ENCODE data around the gene USP24.
"Not testable (repeated sequence)": the region's sequence is repeated elsewhere in the genome, so short reads cannot be mapped to it uniquely, and the experiment has no call there.

USP24 gene

GRCh38 chr1:55124470-55124869 is 90.7 kb downstream of the USP24 start:
- H3K4me3 ChIP-seq (ENCODE audit: low read length): no peak overlapping the region
- TF ChIP-seq ZNF274 (IDR thresholded peaks at IDR 0.05; ENCODE audit: low read depth, low read length): no peak

- TF ChIP-seq ZNF274 (IDR thresholded peaks at IDR 0.05; ENCODE audit: low read depth, low read length): no peak
- H3K4me3 ChIP-seq (ENCODE audit: low read length): no peak overlapping the region
Measured at GRCh38 chr1:55120538-55120937, 94.6 kb downstream of the USP24 start.

- TF ChIP-seq ZNF274 (IDR thresholded peaks at IDR 0.05; ENCODE audit: low read depth, low read length): no peak
- no peak overlapping the region for H3K4me3 ChIP-seq (ENCODE audit: low read length)
Measured at GRCh38 chr1:55118651-55119329, 96.4 kb downstream of the USP24 start.

DNA sequence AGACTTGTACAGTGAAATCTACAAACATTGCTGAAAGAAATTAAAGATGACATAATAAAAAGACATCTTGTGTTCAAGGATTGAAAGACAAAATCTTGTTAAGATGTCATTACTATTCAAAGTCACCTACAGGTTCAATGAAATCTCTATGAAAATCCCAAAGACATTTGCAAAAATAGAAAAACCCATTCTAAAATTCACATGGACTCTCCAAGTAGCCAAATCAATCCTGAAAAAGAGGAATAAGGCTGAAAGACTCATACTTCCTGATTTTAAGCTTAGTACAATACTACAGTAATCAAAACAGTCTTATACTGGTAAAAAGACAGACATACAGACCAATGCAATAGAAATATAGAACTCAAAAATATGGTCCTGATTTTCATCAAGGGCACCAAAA is 97.2 kb downstream of the USP24 start:
- no peak overlapping the region for H3K4me3 ChIP-seq (ENCODE audit: low read length)
- no peak for TF ChIP-seq ZNF274 (IDR thresholded peaks at IDR 0.05; ENCODE audit: low read depth, low read length)

- H3K4me3 ChIP-seq (ENCODE audit: low read length): not testable (repeated sequence)
Measured at GRCh38 chr1:55109005-55109404, 106.2 kb downstream of the USP24 start.

- H3K4me3 ChIP-seq (ENCODE audit: low read length): no peak overlapping the region
- no peak for TF ChIP-seq ZNF274 (IDR thresholded peaks at IDR 0.05; ENCODE audit: low read depth, low read length)
Measured at GRCh38 chr1:55107101-55107500, 108.1 kb downstream of the USP24 start.

DNA sequence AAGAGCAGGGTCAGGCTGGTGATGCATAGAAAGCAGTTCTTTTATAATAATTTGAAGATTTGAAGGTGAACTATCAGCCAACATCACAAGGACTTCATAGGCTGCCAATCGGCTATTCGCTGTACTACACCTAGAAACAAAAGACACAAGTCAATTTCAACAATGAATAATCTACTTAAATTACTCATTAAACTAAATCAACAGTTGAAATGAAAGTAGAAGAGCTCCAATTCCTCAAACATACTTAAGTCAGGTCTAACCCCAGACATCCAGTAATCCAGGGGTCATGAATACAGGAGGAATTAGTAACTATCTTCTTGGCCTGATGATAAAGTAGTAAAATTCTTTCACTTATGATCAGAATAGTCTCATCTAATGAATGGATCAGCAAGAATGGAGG is 111.3 kb downstream of the USP24 start:
- no peak overlapping the region for H3K4me3 ChIP-seq (ENCODE audit: low read length)
- no peak for TF ChIP-seq ZNF274 (IDR thresholded peaks at IDR 0.05; ENCODE audit: low read depth, low read length)

DNA sequence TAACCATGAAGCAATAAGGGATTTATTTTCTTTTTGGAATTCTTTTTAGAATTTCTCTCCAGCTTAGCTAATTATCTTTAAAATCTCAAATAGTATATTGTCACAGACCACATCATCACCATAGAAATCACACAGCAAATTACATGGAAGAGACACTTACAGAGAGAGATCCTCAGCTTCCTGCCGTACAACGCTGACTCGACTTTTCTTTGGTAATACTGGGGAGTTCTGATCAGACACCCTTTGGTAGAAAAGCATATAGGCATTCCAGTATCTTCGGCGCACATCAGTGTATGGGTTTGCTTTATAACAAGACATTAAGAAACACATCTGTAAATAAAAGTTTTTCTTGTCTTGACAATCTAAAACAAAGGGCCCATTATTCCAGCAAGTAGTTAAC is 120.1 kb downstream of the USP24 start:
- no peak for TF ChIP-seq ZNF274 (IDR thresholded peaks at IDR 0.05; ENCODE audit: low read depth, low read length)
- H3K4me3 ChIP-seq (ENCODE audit: low read length): no peak overlapping the region

- no peak for TF ChIP-seq ZNF274 (IDR thresholded peaks at IDR 0.05; ENCODE audit: low read depth, low read length)
- no peak overlapping the region for H3K4me3 ChIP-seq (ENCODE audit: low read length)
Measured at GRCh38 chr1:55092475-55092874, 122.7 kb downstream of the USP24 start.

DNA sequence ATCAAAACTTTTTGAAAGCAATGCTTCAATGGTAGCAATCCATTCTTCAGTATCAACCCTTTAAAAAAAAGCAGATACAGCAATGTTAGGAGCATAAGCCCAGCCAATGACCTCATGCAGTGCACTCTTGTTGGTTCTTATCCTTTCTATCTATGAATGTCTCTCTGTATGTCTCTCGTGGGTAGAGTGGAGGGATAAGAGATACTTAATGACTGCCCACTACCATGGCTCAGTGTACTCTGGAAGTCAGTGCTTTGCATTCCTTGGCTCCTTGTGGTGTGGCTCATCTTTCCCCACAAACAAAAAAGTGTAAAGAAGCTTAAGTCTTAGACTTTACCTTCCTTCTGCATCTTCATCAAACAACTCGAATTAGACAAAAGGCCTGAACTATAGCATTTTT is 125.5 kb downstream of the USP24 start:
- TF ChIP-seq ZNF274 (IDR thresholded peaks at IDR 0.05; ENCODE audit: low read depth, low read length): no peak
- no peak overlapping the region for H3K4me3 ChIP-seq (ENCODE audit: low read length)

GRCh38 chr1:55088413-55088812 is 126.8 kb downstream of the USP24 start:
- no peak for TF ChIP-seq ZNF274 (IDR thresholded peaks at IDR 0.05; ENCODE audit: low read depth, low read length)
- H3K4me3 ChIP-seq (ENCODE audit: low read length): no peak overlapping the region

DNA sequence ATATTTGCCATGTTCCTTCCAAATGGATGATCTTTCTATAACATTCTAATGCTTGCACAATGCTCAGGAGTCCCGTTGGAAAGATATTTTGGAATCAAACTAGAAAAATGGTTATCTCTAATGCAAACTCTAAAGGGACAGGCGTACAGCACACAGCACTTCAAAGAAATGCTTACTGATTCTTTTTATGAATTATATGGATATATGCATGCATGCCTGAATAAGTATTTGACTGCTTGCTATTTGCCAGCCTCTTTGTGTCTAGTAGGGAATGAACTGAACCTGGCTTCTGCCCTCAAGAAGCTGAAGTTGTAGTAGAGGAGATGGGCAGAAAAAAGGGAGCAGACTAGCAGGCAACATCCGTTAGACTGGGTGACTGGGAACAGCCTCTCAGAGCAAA is 127.7 kb downstream of the USP24 start:
- TF ChIP-seq ZNF274 (IDR thresholded peaks at IDR 0.05; ENCODE audit: low read depth, low read length): no peak
- no peak overlapping the region for H3K4me3 ChIP-seq (ENCODE audit: low read length)

DNA sequence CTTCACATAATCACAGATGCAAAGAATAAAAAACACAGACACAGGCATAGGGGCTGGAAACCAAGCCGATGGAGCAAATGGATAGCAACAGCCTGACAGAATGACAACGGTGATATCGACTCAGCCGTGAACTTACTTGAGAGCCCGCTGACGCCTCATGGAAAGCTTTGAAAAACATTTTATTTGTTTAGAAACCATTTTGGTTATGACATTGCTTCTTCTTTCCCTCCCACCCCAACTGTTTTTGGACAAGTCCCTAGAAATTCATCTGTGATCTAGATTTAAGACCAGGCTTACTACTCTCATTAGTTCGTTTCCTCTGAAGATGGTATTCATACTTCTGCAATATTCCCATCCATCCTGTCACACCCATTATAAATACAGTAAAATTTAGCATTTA is 130.9 kb downstream of the USP24 start:
- TF ChIP-seq ZNF274 (IDR thresholded peaks at IDR 0.05; ENCODE audit: low read depth, low read length): no peak

DNA sequence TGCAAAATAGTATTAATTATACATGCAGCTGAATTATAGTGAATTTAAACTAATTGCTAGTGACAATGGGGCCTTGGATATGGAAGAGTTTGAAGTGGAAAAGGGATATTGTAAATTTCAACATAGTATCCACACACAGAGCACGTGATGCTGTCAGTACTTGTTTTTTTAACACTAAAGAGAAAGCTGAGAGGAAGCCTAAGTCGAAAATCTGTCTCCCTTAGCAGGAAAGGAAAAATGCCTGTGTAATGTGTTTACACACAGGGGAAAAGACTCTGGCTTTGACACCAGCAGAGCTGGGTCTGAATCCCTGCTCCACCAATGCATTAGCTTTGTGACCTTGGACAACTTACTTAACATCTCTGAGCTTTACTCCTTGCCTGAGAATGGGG is 133.3 kb downstream of the USP24 start:
- TF ChIP-seq ZNF274 (IDR thresholded peaks at IDR 0.05; ENCODE audit: low read depth, low read length): no peak
- no peak overlapping the region for H3K4me3 ChIP-seq (ENCODE audit: low read length)

More for the DNA sequence above, 130.9 kb downstream of the USP24 start:
- H3K4me3 ChIP-seq (ENCODE audit: low read length): no peak overlapping the region

- no peak overlapping the region for H3K4me3 ChIP-seq (ENCODE audit: low read length)
- no peak for TF ChIP-seq ZNF274 (IDR thresholded peaks at IDR 0.05; ENCODE audit: low read depth, low read length)
Measured at GRCh38 chr1:55081188-55081904, 133.8 kb downstream of the USP24 start.

DNA sequence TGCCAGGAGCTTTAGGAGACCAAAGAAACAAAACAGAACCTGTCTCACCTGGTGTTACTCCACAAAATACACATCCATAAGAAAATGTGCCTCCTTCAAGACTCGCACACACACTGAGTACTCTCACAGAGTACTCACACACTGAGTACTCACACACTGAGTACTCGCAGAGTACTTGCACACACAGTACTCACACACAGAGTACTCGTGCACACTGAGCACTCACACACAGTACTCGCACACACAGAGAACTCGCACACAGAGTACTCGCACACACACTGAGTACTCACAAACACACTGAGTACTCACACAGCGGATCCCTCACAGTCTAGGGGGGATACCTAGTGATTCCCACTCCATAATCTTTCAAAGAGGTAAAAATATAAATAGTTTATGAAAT is 135.5 kb downstream of the USP24 start:
- no peak overlapping the region for H3K4me3 ChIP-seq (ENCODE audit: low read length)
- no peak for TF ChIP-seq ZNF274 (IDR thresholded peaks at IDR 0.05; ENCODE audit: low read depth, low read length)

All from GM08714 (cell line).